NCI-H460 (cell line): ENCODE measurements around the gene NUP50. TPM values are rescaled to one million over a fixed set of nuclear protein-coding genes. Genes with fewer than 3 reads are reported as not detected.

Experiments
- DNase-seq: peaks from one replicate; pipeline ENCODE4 v3.0.0-alpha.2; 2016; ENCODE audit warnings: low read depth; ENCODE audit errors: extremely low read depth
- small RNA-seq, 2 experiments: library from RNA; depleted of rRNA; stranded (forward); fragments of <200 nt; gene quantifications; one replicate each; pipeline ENCODE3, GENCODE V24; 2014
- total RNA-seq: library from RNA; depleted of rRNA; stranded (reverse); fragments of >200 nt; shearing (Covaris generic); gene quantifications from 2 replicates; pipeline ENCODE4 v1.2.3, GENCODE V29; 2014; rRNA removed

NUP50 gene
- total RNA-seq, 1 experiment from 2014 or later: 51.6 TPM

DNA sequence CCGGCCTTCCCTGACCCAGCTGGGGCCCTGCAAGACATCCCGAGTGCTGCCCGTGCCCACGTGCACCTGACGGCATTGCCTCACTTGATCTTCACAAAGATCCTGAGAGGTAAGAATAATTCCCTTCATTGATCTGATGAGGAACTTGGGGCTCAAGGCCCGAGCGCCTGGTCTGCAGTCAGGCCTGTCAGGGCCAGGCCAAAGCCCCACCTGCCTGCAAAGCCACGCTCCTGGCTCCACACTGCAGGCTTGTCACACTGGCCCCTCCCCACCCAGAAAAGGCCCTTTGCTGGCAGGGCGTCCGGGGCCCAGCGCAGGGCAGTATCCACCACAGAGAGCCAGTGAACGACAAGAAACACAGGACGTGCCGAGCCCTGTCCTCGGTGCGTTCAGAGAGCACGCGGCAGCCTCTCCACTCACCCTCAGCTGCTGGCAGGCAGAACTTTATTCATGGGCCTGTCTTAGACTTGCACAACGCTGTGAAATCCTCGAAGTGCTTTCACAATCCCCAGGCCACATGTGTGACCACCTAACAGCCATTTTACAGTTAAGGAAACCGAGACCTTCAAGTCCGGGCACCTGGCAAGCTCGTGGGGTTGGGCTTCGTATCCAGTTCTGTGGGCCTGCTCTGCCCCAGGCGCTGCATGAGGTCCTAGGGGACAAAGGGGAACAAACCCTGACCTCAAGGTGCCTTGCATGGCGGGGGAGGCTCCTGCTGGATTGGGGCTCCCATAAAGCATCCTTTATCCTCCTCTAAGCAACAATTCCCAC lies 62.2 kb downstream of the NUP50 start:
- DNase-seq: no peak

DNA sequence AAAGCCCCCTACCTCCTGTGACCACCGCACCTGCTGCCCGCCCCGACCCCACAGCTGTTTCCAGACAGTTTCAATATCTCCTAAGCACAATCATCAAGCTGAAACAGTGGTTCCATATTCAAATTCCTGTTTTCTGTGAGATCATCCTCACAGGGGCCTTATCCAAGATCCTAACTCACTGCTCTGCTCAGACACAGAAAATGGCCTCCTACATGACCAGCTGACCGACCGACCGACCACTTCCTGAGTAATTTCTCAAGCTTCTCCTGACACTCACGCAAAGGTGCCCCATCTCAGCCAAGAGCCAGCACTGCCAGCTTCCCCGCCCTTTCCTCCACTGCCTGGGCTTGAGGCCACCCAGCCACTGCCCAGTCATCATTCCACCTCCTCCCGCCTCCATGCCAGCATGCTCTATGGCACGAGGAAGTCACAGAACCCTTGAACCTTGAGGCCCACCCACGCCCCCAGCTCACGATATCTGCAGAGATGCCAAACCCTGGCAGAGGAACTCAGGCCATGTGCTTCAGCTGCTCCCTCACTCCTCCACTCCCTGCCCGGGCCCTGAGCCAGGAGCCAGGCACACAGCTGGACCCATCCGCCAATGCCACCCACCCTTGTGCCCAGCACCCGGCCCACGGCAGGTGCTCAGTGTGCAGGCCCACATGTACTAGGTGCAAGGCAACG lies 62.9 kb downstream of the NUP50 start:
- DNase-seq: no peak

DNA sequence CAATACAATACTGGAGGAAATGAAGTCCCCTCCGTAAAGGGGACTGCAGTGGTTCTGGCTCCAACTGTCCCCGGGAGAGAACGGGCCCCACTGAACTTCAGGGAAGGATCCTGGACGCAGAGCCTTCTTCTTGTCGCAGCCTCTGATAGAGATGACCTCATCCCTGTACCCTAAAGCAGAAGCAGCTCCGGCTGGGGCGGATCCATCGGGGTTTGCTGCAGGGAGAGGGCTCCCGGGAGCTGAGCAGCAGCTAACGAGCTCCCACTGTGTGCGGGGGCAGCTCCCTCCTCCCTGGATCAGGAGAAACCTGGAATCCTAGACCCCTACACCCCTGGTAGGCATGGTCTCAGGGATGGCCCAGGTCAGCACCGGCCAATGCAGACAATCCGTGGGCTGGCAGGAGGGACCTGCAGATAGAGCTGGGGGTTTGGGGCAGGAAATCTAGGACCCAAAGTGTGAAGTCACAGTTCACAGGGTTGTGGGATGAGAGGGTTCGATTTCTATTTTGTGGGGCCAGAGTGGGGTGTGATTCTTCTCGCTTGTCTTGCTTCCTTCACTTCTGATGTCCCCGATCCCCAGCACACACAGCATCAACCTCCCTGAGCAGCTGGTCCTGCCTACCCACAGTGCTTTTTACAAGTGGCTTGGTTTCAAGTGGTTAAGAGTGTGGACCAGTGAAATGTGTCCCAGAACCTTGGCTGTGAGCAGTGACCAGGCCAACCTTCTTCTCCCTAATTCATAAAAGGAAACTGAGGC lies 64.1 kb downstream of the NUP50 start:
- DNase-seq: no peak

DNA sequence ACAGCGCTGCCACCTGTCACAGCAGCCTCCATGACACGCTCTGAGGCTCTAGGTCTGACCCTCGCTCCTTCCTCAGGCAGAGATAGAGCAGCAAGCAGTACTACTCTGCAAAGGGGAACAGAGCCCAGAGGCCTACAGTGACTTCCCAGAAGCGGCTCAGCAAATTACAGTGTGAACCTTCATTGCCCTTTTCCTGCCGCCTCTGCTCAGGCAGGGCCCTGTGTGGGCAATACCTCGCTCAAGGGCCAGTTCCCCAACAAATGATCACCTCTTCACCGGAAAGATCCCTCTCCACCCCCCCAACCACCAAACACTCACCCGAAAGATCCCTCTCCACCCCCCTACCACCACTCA lies 64.7 kb downstream of the NUP50 start:
- DNase-seq: no peak

DNA sequence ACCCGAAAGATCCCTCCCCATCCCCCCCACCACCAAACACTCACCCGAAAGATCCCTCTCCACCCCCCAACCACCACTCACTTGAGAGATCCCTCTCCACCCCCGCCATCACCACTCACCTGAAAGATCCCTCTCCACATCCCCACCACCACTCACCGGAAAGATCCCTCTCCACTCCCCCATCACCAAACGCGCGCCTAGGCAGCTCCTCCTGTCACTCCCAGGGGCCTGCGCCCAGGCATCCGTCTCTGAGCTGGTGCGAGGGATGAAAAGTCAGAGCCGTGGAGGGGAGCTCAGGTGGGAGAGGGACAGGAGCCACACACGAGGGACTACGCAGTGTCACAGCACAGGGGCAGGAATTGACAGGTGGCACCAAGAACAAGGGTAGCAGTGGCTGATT lies 65.5 kb downstream of the NUP50 start:
- no peak for DNase-seq

DNA sequence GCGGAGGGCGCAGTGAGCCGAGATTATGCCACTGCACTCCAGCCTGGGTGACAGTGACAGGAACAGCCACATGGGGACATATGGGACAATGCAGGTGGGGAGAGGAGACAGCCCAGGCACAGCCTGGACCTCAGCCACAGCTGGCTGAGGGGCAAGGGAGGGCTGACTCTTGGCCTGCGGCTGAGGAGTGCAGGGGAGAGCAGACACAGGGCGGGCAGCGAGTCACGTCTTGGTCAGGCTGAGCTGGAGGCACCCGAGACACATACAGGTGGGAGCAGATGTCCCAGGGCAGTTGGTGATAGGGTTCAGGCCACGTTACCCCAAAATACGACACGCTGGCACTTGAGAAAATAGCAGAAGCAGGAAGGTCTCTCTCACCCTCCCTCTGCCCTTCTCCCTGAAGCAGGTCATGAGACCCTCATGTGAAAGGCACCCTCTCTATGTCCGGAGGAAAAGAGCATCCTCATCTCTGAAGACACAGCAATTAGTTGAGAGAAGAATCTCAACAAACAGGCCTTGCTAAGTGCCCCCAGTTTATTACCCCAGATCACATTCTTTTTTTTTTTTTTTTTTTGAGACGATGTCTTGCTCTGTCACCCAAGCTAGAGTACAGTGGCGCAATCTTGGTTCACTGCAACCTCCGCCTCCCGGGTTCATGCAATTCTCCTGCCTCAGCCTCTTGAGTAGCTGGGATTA lies 66.4 kb downstream of the NUP50 start:
- no peak for DNase-seq

DNA sequence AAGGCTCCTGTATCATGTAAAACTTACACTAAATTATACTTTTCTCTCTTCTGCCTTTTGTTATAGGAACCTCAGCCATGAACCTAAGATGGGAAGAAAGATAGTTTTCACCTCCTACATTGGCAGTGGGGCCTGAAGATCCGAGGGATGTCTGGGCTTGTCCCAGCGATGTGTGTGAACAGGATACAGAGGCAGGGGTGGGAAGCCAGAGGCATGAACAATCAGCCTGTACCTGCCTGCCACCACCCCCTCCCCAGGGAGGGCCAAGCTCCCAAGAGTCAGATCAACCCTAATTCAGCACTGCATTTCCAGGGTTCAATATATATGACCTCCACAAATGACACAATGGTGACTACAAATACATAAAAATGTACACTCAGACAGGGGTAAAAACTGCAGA lies 67.6 kb downstream of the NUP50 start:
- no peak for DNase-seq

DNA sequence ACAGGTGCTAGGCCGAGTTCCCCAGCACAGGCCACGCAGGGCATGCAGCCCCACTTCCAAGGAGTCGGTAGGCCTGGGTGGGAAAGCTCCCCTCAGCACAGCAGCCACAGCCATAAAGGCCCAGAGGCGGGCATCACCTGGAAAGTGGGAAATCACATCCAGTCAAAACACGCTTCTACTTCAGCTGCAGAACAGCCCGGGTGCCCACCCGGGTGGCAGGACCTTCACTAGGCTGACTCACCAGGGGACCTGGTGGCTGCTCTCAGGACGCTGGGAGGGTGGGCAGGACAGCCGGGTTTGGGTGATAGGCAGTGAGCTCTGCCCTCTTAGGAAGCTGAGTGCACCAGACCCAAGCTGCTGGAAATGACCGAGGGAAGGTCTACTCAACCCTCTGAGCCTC lies 69.7 kb downstream of the NUP50 start:
- no peak for DNase-seq

DNA sequence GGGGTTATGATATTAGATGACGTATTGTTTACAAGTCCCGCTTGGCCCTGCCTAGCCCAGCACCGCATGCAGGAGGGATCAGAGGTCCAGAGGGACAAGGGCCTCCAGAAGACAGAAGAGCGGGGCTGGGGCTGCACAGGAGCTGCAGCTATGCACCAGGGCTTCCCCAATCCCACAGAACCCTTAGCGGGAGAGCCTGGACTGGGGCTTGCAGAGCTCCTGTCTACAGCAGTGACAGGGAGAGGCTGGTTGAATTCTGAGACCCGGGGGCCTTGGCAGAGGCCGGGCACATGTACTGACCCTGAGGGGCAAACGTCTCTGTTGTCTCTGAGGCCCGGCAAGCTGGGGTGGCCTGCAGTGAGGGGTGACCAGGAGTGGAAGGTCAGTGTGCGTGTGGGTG lies 70.1 kb downstream of the NUP50 start:
- DNase-seq: no peak

DNA sequence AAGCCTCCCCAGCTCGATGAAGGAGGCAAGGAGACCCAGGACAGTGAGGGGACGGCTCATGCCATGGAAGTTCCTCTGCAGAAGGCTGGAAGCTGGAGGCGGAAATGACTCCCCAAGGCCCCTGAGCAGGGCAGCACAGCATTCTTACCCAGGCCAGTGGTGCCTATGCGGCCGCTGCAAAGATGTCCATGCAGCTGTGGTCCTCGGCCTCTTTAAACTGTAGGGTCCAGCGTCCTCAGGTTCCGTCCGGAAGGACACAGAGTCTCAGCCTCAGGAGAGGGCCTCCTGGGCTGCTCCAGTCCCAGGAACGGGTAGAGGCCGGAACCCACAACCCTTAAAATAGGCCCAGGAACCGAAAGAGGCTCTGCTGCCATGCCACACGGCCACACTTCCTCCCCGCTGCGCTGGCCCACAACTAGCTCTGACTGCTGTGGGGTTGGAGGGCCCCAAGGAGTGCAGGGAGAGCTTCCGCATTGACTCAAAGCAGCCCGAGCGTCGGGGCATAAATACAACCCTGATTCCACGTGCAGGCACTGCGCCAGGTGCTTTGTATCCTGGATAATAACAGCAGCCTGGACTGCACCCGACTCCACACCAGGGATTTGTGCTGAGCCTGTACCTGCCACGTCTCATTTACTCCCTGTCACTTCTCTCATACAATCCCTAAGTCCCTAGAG lies 71.5 kb downstream of the NUP50 start:
- no peak for DNase-seq

DNA sequence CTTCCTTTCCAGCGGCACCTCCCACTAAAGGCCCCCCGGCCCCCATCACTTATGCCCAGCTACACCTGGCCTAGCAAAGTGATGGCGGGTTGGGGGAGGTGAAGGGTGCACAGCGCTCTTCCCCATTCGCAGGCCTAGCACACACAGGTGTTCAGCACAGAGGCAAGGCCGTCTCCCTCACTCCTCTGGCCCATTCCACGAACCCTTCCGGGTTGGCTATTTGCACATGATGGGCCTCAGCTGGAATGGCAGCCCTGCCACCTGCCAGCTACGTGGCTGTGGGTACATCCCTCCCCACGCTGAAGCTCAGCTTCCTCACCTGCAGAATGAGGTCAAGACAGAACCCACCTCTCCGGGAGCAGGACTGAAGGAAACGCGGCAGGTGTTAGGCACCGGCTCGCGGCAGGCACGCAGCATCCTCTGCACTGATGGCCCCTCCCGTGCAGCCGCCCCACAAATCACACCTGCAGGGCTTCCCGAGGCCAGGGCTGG lies 72.2 kb downstream of the NUP50 start:
- DNase-seq: no peak

DNA sequence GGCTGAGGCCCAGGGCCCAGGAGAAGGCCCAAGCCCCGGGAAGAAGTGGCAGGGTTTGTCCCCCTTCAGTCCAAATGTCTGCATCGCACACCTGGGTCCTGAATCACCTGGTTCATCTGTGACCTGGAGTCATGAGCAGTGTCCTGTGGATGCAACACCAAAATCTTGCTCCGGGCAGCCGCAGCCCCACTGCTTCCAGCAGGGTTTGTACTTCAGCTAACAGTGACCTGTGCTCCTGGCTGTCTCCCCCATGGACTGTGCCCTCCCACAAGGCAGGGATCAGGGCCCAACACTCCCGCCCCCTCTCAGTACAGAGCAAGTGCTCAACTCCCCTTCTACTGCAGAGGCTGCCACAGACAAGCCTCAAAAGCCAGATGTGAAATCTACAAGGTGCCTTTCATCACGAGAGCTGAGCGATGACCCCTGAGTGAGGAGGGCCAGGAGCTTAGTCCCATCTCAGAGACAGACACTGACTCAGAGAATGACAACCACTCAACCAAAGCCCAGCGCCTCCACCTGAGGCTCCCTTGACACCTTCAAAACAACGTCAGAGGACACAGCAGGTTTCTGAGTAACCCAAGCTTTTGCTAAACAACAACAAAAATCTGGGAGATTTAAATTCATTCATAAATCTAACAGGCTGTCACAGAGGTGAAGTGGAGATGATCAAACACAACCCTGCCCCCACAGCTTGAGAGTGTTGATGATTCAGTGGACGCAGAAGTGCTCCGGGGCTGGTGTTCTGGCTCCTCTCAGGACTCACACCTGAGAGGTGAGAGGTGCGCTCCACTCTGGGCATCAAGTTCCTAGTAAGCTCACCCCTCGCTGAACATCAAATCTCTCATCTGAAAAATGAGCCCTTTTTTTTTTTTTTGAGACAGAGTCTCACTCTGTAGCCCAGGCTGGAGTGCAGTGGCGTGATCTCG lies 73.6 kb downstream of the NUP50 start:
- DNase-seq: no peak

Small RNA genes lying within 50 kb of the gene (small RNA-seq; reads per million reads assigned to genes)
- gene MIR1249: 0.04 to 0.23 reads per million in 2 experiments

Other genes starting within 250 kb of the NUP50 start
- 0.12 TPM in 1 of 2 replicates, not detected in the other for gene PHF21B, start 153.9 kb upstream of the NUP50 start, total RNA-seq
- 31.8 and 32.7 TPM in 2 replicates for gene KIAA0930, start 77.0 kb downstream of the NUP50 start, total RNA-seq
- not detected in 2 replicates for gene UPK3A, start 121.0 kb downstream of the NUP50 start, total RNA-seq
- gene FAM118A, start 146.0 kb downstream of the NUP50 start, total RNA-seq: 9.1 and 12.9 TPM in 2 replicates
- gene SMC1B, start 249.7 kb downstream of the NUP50 start, total RNA-seq: 0.10 TPM in 1 of 2 replicates, not detected in the other
- 0.72 and 1.1 TPM in 2 replicates for gene RIBC2, start 249.8 kb downstream of the NUP50 start, total RNA-seq